ENCODE measurements around the gene TEKT2. TPM values are rescaled to one million over a fixed set of nuclear protein-coding genes. Genes with fewer than 3 reads are reported as not detected.

TEKT2 gene
- not detected for total RNA-seq

GRCh38 chr1:36083635-36084496 lies at the start of gene TEKT2:
Gene TEKT2, plus strand, starts transcription at chr1:36084094. Its CDS starts 828 bp downstream, at chr1:36084922.

GRCh38 chr1:36088577-36089392 lies 4.9 kb downstream of the TEKT2 start, which contains the start of gene ADPRS:
Gene ADPRS, plus strand, starts transcription at chr1:36088892. Its CDS starts 13 bp downstream, at chr1:36088905.

GRCh38 chr1:36125129-36125991 lies 41.5 kb downstream of the TEKT2 start, which contains the start of gene COL8A2:
Gene COL8A2, minus strand, starts transcription at chr1:36125222. Its CDS starts 24,980 bp downstream, at chr1:36100242.

Other genes with a start within 250 kb of the TEKT2 start
- 10 to 100 TPM; 17.9 to 19.2 TPM for gene AGO1, start 200.9 kb upstream of the TEKT2 start, total RNA-seq
- gene AGO3, start 153.0 kb upstream of the TEKT2 start, total RNA-seq, result 10 to 100 TPM; 22.2 to 23.0 TPM
- 10 to 100 TPM; 25.0 to 27.1 TPM for gene ADPRS, start 4.8 kb downstream of the TEKT2 start, total RNA-seq
- not detected for gene COL8A2, start 41.1 kb downstream of the TEKT2 start, total RNA-seq
- 10 to 100 TPM; 55.6 to 56.2 TPM for gene TRAPPC3, start 65.4 kb downstream of the TEKT2 start, total RNA-seq
- gene MAP7D1, start 72.1 kb downstream of the TEKT2 start, total RNA-seq, result 100 to 1,000 TPM; 187 to 203 TPM
- 100 to 1,000 TPM; 128 to 129 TPM for gene THRAP3, start 140.3 kb downstream of the TEKT2 start, total RNA-seq
- gene SH3D21, start 222.3 kb downstream of the TEKT2 start, total RNA-seq, result 10 to 100 TPM; 10.2 to 12.1 TPM
- gene EVA1B, start 239.6 kb downstream of the TEKT2 start, total RNA-seq, result 10 to 100 TPM; 11.9 to 12.4 TPM

Data from activated naive CD4-positive, alpha-beta T cell treated with anti-CD3 and anti-CD28 coated beads, Interleukin-2, amount 10 ng/mL, durations not matched to agents 5 hours and 36 hours (primary cell).